ENCODE results near the gene BRINP1. TPM values are rescaled to one million over a fixed set of nuclear protein-coding genes. Genes with fewer than 3 reads are reported as not detected.
A peak's percentile ranks its signal among the peaks of the same experiment; 100 is the strongest.

BRINP1 gene
- total RNA-seq, 4 donors from 2014 or later = not detected

DNA sequence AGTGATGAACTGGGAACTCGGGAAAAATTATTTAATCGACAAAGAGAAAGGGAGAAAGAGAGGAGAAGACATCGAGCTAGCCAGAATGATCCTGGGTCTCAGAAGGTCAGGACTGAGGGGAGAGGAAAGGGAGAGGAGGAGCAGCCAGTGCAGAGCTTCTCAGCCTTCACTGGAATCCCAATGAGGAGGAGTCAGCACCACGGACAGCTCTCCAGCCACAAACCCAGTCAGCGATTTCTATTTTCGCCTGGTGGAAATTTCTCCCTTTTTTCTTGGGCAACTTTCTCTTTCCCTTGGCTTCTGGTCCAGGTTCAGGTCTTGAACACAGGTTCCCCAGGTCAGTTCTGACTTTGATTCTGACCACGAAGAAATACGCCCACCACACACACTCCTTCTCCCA lies 1.6 kb upstream of the BRINP1 start:
- Histone ChIP-seq H3K36me3 (no peaks in the 10 kb centered on the region), H3K4me1 (peaks cover 13% of the 10 kb centered on the region), H3K27me3 (peaks cover 50% of the 10 kb centered on the region), H3K9me3 (no peaks in the 10 kb centered on the region), H3K4me3 (no peak overlapping the region), H3K27ac (no peak overlapping the region)
- TF ChIP-seq EP300 (IDR thresholded peaks at IDR 0.05) = no peak
- no peak for TF ChIP-seq POLR2AphosphoS5 (IDR thresholded peaks at IDR 0.05)
- no peak for TF ChIP-seq POLR2A (IDR thresholded peaks at IDR 0.05)
- TF ChIP-seq, protein P1, sequence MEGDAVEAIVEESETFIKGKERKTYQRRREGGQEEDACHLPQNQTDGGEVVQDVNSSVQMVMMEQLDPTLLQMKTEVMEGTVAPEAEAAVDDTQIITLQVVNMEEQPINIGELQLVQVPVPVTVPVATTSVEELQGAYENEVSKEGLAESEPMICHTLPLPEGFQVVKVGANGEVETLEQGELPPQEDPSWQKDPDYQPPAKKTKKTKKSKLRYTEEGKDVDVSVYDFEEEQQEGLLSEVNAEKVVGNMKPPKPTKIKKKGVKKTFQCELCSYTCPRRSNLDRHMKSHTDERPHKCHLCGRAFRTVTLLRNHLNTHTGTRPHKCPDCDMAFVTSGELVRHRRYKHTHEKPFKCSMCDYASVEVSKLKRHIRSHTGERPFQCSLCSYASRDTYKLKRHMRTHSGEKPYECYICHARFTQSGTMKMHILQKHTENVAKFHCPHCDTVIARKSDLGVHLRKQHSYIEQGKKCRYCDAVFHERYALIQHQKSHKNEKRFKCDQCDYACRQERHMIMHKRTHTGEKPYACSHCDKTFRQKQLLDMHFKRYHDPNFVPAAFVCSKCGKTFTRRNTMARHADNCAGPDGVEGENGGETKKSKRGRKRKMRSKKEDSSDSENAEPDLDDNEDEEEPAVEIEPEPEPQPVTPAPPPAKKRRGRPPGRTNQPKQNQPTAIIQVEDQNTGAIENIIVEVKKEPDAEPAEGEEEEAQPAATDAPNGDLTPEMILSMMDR (IDR thresholded peaks at IDR 0.05) = no peak
- WGBS = 4% methylated on average over 8 of the region's 8 CpGs
- DNase-seq (ENCODE audit: low spot score in 2 of 2) = no peak

GRCh38 chr9:119369680-119370366 lies 588 bp upstream of the BRINP1 start:
- Histone ChIP-seq H3K27me3 (peaks cover 47% of the 10 kb centered on the region), H3K9me3 (no peaks in the 10 kb centered on the region), H3K36me3 (no peaks in the 10 kb centered on the region), H3K4me1 (peaks cover 13% of the 10 kb centered on the region), H3K4me3 (peak overlapping the region; percentile 46), H3K27ac (no peak overlapping the region)
- no peak for DNase-seq (ENCODE audit: low spot score in 2 of 2)
- 8% methylated on average over 23 of the region's 32 CpGs for WGBS
- TF ChIP-seq EP300 (IDR thresholded peaks at IDR 0.05) (no peak), POLR2AphosphoS5 (IDR thresholded peaks at IDR 0.05) (no peak), POLR2A (IDR thresholded peaks at IDR 0.05) (no peak)
- TF ChIP-seq, protein P1 (IDR thresholded peaks at IDR 0.05) = no peak

GRCh38 chr9:119368179-119368578 lies 1.1 kb downstream of the BRINP1 start:
- WGBS = 6% methylated on average over 9 of the region's 10 CpGs
- TF ChIP-seq POLR2A (IDR thresholded peaks at IDR 0.05) (no peak), POLR2AphosphoS5 (IDR thresholded peaks at IDR 0.05) (no peak), EP300 (IDR thresholded peaks at IDR 0.05) (no peak)
- TF ChIP-seq, protein P1 (IDR thresholded peaks at IDR 0.05) = no peak
- no peak overlapping the region for H3K27ac ChIP-seq
- no peaks in the 10 kb centered on the region for H3K9me3 ChIP-seq
- H3K4me3 ChIP-seq = no peak overlapping the region
- no peak for DNase-seq (ENCODE audit: low spot score in 2 of 2)
- H3K36me3 ChIP-seq = no peaks in the 10 kb centered on the region
- peaks cover 47% of the 10 kb centered on the region for H3K27me3 ChIP-seq
- H3K4me1 ChIP-seq = peaks cover 13% of the 10 kb centered on the region

DNA sequence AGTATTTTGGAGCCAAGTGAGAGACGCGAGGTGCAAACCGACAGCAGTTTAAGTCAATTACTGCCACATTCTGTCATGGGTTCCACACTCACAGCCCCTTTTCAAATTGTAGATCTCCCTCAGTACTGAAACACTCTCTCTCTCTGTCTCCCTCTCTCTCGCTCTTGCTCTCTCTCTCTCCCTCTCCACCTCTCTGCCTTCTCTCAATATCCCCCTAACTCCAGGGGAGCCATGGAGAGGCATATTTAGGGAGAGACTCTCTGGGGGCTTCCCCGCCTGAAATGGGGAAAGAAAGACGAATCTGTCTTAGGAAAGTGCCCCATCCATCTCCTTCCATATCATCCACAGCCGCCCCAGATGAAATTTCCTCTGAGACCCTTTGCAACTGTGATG lies 1.6 kb downstream of the BRINP1 start:
- H3K27ac ChIP-seq = no peak overlapping the region
- H3K9me3 ChIP-seq = no peaks in the 10 kb centered on the region
- peaks cover 47% of the 10 kb centered on the region for H3K27me3 ChIP-seq
- no peak for TF ChIP-seq POLR2A (IDR thresholded peaks at IDR 0.05)
- TF ChIP-seq POLR2AphosphoS5 (IDR thresholded peaks at IDR 0.05) = no peak
- TF ChIP-seq EP300 (IDR thresholded peaks at IDR 0.05) = no peak
- TF ChIP-seq, protein P1 (IDR thresholded peaks at IDR 0.05) = no peak
- H3K4me3 ChIP-seq = no peak overlapping the region
- DNase-seq (ENCODE audit: low spot score in 2 of 2) = no peak
- WGBS = 16% methylated on average over 7 of the region's 7 CpGs
- H3K36me3 ChIP-seq = no peaks in the 10 kb centered on the region
- peaks cover 13% of the 10 kb centered on the region for H3K4me1 ChIP-seq

DNA sequence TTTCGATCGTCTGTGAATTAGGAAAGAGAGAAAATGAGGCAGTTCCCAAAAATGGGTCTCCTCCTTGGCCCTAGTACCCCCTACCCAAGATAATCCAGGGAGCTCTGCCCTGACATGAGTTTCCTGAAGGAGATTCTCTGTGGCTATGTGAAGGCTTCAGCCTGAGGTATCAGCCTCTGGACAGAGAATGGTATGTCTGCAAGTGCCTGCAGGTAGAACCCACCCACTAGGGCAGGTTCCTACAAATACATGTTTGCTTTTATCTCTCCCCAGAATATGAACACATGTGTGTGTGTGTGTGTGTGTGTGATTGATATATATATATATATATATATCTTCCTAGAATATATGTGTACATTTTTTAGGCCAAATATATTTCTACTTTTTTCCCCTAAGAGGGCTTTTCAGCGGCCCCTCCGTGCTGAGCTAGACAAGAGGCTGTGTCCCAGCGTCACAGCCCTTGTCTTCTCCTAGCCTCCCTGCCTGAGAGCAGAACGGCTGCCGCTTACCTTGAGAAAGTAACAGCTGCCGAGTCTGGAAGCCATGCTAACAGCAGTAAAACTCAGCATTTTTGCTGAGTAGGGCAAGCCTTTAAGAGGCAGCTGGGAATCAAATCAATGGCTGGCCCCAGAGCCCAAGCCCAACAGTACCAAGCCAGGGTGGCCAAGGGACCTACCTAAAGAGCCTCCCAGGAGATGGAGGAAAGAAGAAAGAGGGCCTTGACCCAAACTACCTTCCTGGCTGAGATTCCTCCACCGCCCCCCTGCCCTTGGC lies 2.1 kb downstream of the BRINP1 start:
- H3K9me3 ChIP-seq = no peaks in the 10 kb centered on the region
- TF ChIP-seq EP300 (IDR thresholded peaks at IDR 0.05) (no peak), POLR2A (IDR thresholded peaks at IDR 0.05) (no peak), POLR2AphosphoS5 (IDR thresholded peaks at IDR 0.05) (no peak)
- TF ChIP-seq, protein P1 (IDR thresholded peaks at IDR 0.05) = no peak
- H3K4me1 ChIP-seq = peaks cover 13% of the 10 kb centered on the region
- peaks cover 44% of the 10 kb centered on the region for H3K27me3 ChIP-seq
- WGBS = 37% methylated on average over 9 of the region's 9 CpGs
- no peaks in the 10 kb centered on the region for H3K36me3 ChIP-seq
- H3K4me3 ChIP-seq = no peak overlapping the region
- H3K27ac ChIP-seq = no peak overlapping the region
- no peak for DNase-seq (ENCODE audit: low spot score in 2 of 2)

All from suprapubic skin (tissue), 4 donors.